HepG2 (cell line): Measurements from ENCODE around the gene TNFSF18. TPM values are rescaled to one million over a fixed set of nuclear protein-coding genes. Genes with fewer than 3 reads are reported as not detected.
"Not testable (repeated sequence)": the region's sequence is repeated elsewhere in the genome, so short reads cannot be mapped to it uniquely, and the experiment has no call there.

Source experiments
- ATAC-seq: fragments of 200-7000 bp; cut with Tn5 transposase; 3 replicates; pipeline ENCODE4 v1.9.1; 2020; ENCODE audit warnings: mild to moderate bottlenecking, moderate library complexity
- BruUV-seq: library from RNA; stranded (reverse); fragments of 400-500 nt; replicated peaks from 2 replicates; lab custom pipeline; 2021; lab: Mats Ljungman, UMichigan
- CTCF ChIA-PET: fragments of 300-600 bp; formaldehyde crosslinking; extraction: SDS; loops from one replicate; lab custom pipeline; 2021; ENCODE audit warnings: low total read pairs, inconsistent platforms, low intra/inter-chr PET ratio; lab: Yijun Ruan, JAX
- POLR2A ChIA-PET: fragments of 350-600 bp; sonication (Branson Sonifier 250); formaldehyde crosslinking; loops from one replicate; lab custom pipeline; 2020; ENCODE audit warnings: antibody characterized with exemption, inconsistent platforms; lab: Yijun Ruan, JAX
- DNase-seq: peaks from one replicate; pipeline ENCODE4 v3.0.0-alpha.2; 2015; ENCODE audit warnings: low spot score
- FAIRE-seq: peaks from 3 replicates; lab custom pipeline; 2011; peaks lifted over from hg19 to GRCh38; lab: Jason Lieb, UNC
- H2AFZ ChIP-seq: one replicate; pipeline ENCODE4 v1.6.1; 2011; ENCODE audit warnings: low read length, inconsistent platforms
- H3K27ac ChIP-seq: fragments of 300-600 bp; 3 replicates; pipeline ENCODE4 v1.8.0; 2011; ENCODE audit warnings: mixed run types, mild to moderate bottlenecking, mixed read lengths, low read length, inconsistent platforms; ENCODE audit not compliant: insufficient read depth; ENCODE audit errors: extremely low read length
- H3K27me3 ChIP-seq, 2 experiments: fragments of 200-600 bp in 1 of 2; 2 replicates in 1 of 2; 3 replicates in 1 of 2; pipeline versions ENCODE4 v1.6.0 to v1.8.0; 2011; ENCODE audit warnings: low read length in 2 of 2, mild to moderate bottlenecking in 2 of 2, moderate library complexity in 2 of 2, inconsistent platforms in 1 of 2; ENCODE audit not compliant: insufficient read depth in 2 of 2, control insufficient read depth in 1 of 2
- H3K36me3 ChIP-seq, 2 experiments: fragments of 200-600 bp in 1 of 2; replicated peaks in 1 of 2; 2 replicates in 1 of 2; 3 replicates in 1 of 2; pipeline versions ENCODE4 v1.5.1 to v1.8.0; 2011; ENCODE audit warnings: low read length in 2 of 2, inconsistent platforms in 1 of 2; ENCODE audit not compliant: insufficient read depth in 2 of 2, control insufficient read depth in 1 of 2
- H3K4me1 ChIP-seq: 2 replicates; pipeline ENCODE4 v1.5.1; 2012; ENCODE audit warnings: low read length, inconsistent platforms; ENCODE audit not compliant: insufficient read depth
- H3K4me2 ChIP-seq: 2 replicates; pipeline ENCODE4 v1.6.0; 2011; ENCODE audit warnings: low read depth, low read length, inconsistent platforms
- H3K4me3 ChIP-seq, 3 experiments: fragments of 200-600 bp in 1 of 3; sonication (generic), shearing (Covaris generic) in 1 of 3; replicated peaks in 1 of 3; 2 replicates each; pipeline ENCODE4 v1.5.1; 2011 to 2016; ENCODE audit warnings: low read length in 3 of 3, inconsistent platforms in 2 of 3, low read depth in 2 of 3, mild to moderate bottlenecking in 2 of 3, control low read depth in 1 of 3, mixed read lengths in 1 of 3; ENCODE audit not compliant: insufficient read depth in 1 of 3
- H3K79me2 ChIP-seq: one replicate; pipeline ENCODE4 v1.6.1; 2011; ENCODE audit warnings: low read length, inconsistent platforms; ENCODE audit not compliant: insufficient read depth
- H3K9ac ChIP-seq: 2 replicates; pipeline ENCODE4 v1.6.0; 2011; ENCODE audit warnings: mild to moderate bottlenecking, low read depth, low read length, inconsistent platforms; ENCODE audit not compliant: insufficient read depth
- H3K9me3 ChIP-seq: 2 replicates; pipeline ENCODE4 v1.5.1; 2012; ENCODE audit warnings: mild to moderate bottlenecking, low read length
- H4K20me1 ChIP-seq: 2 replicates; pipeline ENCODE4 v1.6.0; 2011; ENCODE audit warnings: inconsistent platforms, mild to moderate bottlenecking, low read length, moderate library complexity; ENCODE audit not compliant: insufficient read depth
- ARID3A ChIP-seq: IDR thresholded peaks from 2 replicates; pipeline ENCODE4 v1.6.1; 2012; ENCODE audit warnings: low read depth, low read length, improper control_type of control experiment
- EED ChIP-seq: sonication (generic); formaldehyde crosslinking; IDR thresholded peaks from 2 replicates; pipeline ENCODE4 v1.5.0; 2020; ENCODE audit warnings: mild to moderate bottlenecking, missing genetic modification reagents
- NFKB2 ChIP-seq: sonication (generic); formaldehyde crosslinking; IDR thresholded peaks from 2 replicates; pipeline ENCODE4 v1.4.0; 2020; ENCODE audit warnings: missing genetic modification reagents, borderline replicate concordance
- REL ChIP-seq: sonication (generic); formaldehyde crosslinking; conservative IDR thresholded peaks from 2 replicates; pipeline ENCODE4 v1.8.0; 2022; ENCODE audit warnings: mild to moderate bottlenecking, missing genetic modification reagents, moderate library complexity
- ZFP82 ChIP-seq: sonication (generic); formaldehyde crosslinking; IDR thresholded peaks from 2 replicates; pipeline ENCODE4 v1.5.1; 2020; ENCODE audit warnings: mild to moderate bottlenecking, missing genetic modification reagents, borderline replicate concordance
- ZNF260 ChIP-seq: sonication (generic); formaldehyde crosslinking; IDR thresholded peaks from 2 replicates; pipeline ENCODE4 v1.4.0; 2020; ENCODE audit warnings: missing genetic modification reagents, low read depth, mild to moderate bottlenecking, borderline replicate concordance
- ZNF264 ChIP-seq: sonication (generic); formaldehyde crosslinking; IDR thresholded peaks from 2 replicates; pipeline ENCODE4 v1.4.0; 2020; ENCODE audit warnings: missing genetic modification reagents
- ZNF282 ChIP-seq: fragments of 450-650 bp; IDR thresholded peaks from 2 replicates; pipeline ENCODE4 v1.6.1; 2018; ENCODE audit not compliant: partially characterized antibody
- ZNF33A ChIP-seq: sonication (generic); formaldehyde crosslinking; IDR thresholded peaks from 2 replicates; pipeline ENCODE4 v1.5.1; 2020; ENCODE audit warnings: missing genetic modification reagents, mild to moderate bottlenecking, moderate library complexity, borderline replicate concordance
- ZNF570 ChIP-seq: sonication (generic); formaldehyde crosslinking; IDR thresholded peaks from 2 replicates; pipeline ENCODE4 v1.4.0; 2020; ENCODE audit warnings: mild to moderate bottlenecking, missing genetic modification reagents, borderline replicate concordance
- ZNF672 ChIP-seq: sonication (generic); formaldehyde crosslinking; IDR thresholded peaks from 2 replicates; pipeline ENCODE4 v1.8.1; 2022; ENCODE audit warnings: missing genetic modification reagents
- ZSCAN9 ChIP-seq: IDR thresholded peaks from 2 replicates; pipeline ENCODE4 v1.6.1; 2016; ENCODE audit warnings: borderline replicate concordance
- WGBS: methylation state at CpG from one replicate; pipeline ENCODE4 v1.1.6; 2017; ENCODE audit warnings: low lambda C conversion rate; 5-methylcytosine and 5-hydroxymethylcytosine counted together
- in situ Hi-C: cut with HindIII; loops from 2 replicates; pipeline ENCODE4 v1.10.0; 2017; ENCODE audit warnings: low pct_unique_long_range_greater_than_20kb; ENCODE audit not compliant: extremely low pct_ligation_motif_present
- intact Hi-C: fragments of 100-400 bp; cut with micrococcal nuclease; formaldehyde crosslinking; loops from one replicate; pipeline ENCODE4 v1.10.0; 2022; ENCODE audit not compliant: unreplicated experiment
- polyA plus RNA-seq, 8 experiments: library from polyadenylated mRNA; depleted of rRNA in 3 of 8; stranded (reverse) in 7 of 8; unstranded in 1 of 8; fragments of >200 nt; fragmentation: Illumina TruSeq in 4 of 8; extraction: Trizol in 4 of 8; gene quantifications; 2 replicates each; pipeline versions ENCODE4 v1.2.1 to v1.2.3, GENCODE V29; 2011 to 2016; ENCODE audit warnings: low read depth in 4 of 8, missing spikeins in 1 of 8, mixed read lengths in 1 of 8; ENCODE audit not compliant: insufficient read depth in 1 of 8
- total RNA-seq, 5 experiments: library from RNA; depleted of rRNA; stranded (reverse); fragments of >200 nt; fragmentation: Illumina TruSeq; extraction: Trizol; gene quantifications; 2 replicates each; pipeline ENCODE4 v1.2.3, GENCODE V29; 2016; ENCODE audit warnings: low read depth in 1 of 5
- TF ChIP-seq, protein P1 (sequence below): sonication (generic); formaldehyde crosslinking; IDR thresholded peaks from 2 replicates; pipeline ENCODE4 v1.5.0; 2020; ENCODE audit warnings: missing genetic modification reagents, mild to moderate bottlenecking, borderline replicate concordance
- TF ChIP-seq, protein P2 (sequence below): sonication (generic); formaldehyde crosslinking; IDR thresholded peaks from 2 replicates; pipeline ENCODE4 v1.5.0; 2020; ENCODE audit warnings: missing genetic modification reagents

The TNFSF18 gene
- total and polyA plus RNA-seq, 2 of the 13 experiments (the other 11 are each of a cell fraction or from before 2014, with no cell fraction given): not detected

DNA sequence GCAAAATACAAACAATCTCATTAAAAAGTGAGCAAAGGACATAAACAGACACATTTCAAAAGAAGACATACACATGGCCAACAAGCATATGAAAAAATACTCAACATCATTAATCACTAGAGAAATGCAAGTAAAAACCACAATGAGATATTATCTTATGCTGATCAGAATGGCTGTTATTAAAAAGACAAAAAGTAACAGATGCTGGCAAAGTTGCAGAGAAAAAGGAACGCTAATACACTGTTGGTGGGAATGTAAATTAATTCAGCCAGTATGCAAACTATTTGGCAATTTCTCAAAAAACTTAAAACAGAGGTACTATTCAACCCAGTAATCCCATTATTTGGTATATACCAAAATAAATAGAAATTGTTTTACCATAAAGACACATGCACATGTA is 32.2 kb upstream of the TNFSF18 start:
- BruUV-seq: no TSS peak
- H3K9ac ChIP-seq: no peak overlapping the region
- H3K4me2 ChIP-seq: no peak overlapping the region
- no peaks in the 10 kb centered on the region for H3K4me1 ChIP-seq
- H3K27ac ChIP-seq: no peak overlapping the region
- FAIRE-seq (no peak), ATAC-seq (no peak), DNase-seq (no peak)
- 50% methylated on average over 1 of the region's 1 CpG for WGBS
- ChIA-PET CTCF (no interaction called here), POLR2A (no interaction called here)
- no peaks in the 10 kb centered on the region for H3K9me3 ChIP-seq
- H4K20me1 ChIP-seq: no peaks in the 10 kb centered on the region
- TF ChIP-seq ZNF33A (CRISPR knock-in tag): no peak
- TF ChIP-seq ZNF570 (CRISPR knock-in tag): no peak
- no peak for TF ChIP-seq NFKB2
- TF ChIP-seq, protein P1, sequence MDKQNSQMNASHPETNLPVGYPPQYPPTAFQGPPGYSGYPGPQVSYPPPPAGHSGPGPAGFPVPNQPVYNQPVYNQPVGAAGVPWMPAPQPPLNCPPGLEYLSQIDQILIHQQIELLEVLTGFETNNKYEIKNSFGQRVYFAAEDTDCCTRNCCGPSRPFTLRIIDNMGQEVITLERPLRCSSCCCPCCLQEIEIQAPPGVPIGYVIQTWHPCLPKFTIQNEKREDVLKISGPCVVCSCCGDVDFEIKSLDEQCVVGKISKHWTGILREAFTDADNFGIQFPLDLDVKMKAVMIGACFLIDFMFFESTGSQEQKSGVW (CRISPR knock-in tag): no peak
- TF ChIP-seq ZNF672 (CRISPR knock-in tag): no peak
- no peak for TF ChIP-seq REL (CRISPR knock-in tag)
- TF ChIP-seq EED: no peak
- TF ChIP-seq ZSCAN9 (CRISPR knock-in tag): no peak
- TF ChIP-seq ZNF264 (CRISPR knock-in tag): no peak
- no peak for TF ChIP-seq ARID3A
- TF ChIP-seq, protein P2, sequence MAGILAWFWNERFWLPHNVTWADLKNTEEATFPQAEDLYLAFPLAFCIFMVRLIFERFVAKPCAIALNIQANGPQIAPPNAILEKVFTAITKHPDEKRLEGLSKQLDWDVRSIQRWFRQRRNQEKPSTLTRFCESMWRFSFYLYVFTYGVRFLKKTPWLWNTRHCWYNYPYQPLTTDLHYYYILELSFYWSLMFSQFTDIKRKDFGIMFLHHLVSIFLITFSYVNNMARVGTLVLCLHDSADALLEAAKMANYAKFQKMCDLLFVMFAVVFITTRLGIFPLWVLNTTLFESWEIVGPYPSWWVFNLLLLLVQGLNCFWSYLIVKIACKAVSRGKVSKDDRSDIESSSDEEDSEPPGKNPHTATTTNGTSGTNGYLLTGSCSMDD (CRISPR knock-in tag): no peak
- TF ChIP-seq ZFP82 (CRISPR knock-in tag): no peak
- TF ChIP-seq ZNF282: no peak
- TF ChIP-seq ZNF260 (CRISPR knock-in tag): no peak
- no peak overlapping the region for H3K4me3 ChIP-seq
- no peaks in the 10 kb centered on the region for H3K27me3 ChIP-seq
- no peak overlapping the region for H2AFZ ChIP-seq
- H3K36me3 ChIP-seq: no peaks in the 10 kb centered on the region
- no peaks in the 10 kb centered on the region for H3K79me2 ChIP-seq
- in situ Hi-C loops (no loop called here), intact Hi-C loops (no loop called here)

GRCh38 chr1:173074217-173074616 is 23.5 kb upstream of the TNFSF18 start:
- 62% methylated on average over 4 of the region's 6 CpGs for WGBS
- in situ Hi-C loops, H3K4me3 ChIP-seq, H3K4me1 ChIP-seq, H4K20me1 ChIP-seq, H3K9me3 ChIP-seq, POLR2A ChIA-PET, FAIRE-seq, H3K4me2 ChIP-seq, H3K36me3 ChIP-seq, CTCF ChIA-PET, H3K9ac ChIP-seq, H3K27ac ChIP-seq, BruUV-seq, H3K27me3 ChIP-seq, intact Hi-C loops, H3K79me2 ChIP-seq, ATAC-seq, H2AFZ ChIP-seq, DNase-seq: not testable (repeated sequence)
